C4-2B (cell line): ENCODE data around the gene THAP7.
"Not testable (repeated sequence)": the region's sequence is repeated elsewhere in the genome, so short reads cannot be mapped to it uniquely, and the experiment has no call there.

Source experiments
- H3K27ac ChIP-seq: fragments of 450-650 bp; 2 replicates; pipeline ENCODE4 v1.5.1; 2017
- CTCF ChIP-seq: fragments of 450-650 bp; conservative IDR thresholded peaks from 2 replicates; pipeline ENCODE4 v1.5.1; 2017; ENCODE audit warnings: mild to moderate bottlenecking
- ZFX ChIP-seq: fragments of 450-650 bp; IDR thresholded peaks from 2 replicates; pipeline ENCODE4 v1.6.1; 2017

Gene THAP7

DNA sequence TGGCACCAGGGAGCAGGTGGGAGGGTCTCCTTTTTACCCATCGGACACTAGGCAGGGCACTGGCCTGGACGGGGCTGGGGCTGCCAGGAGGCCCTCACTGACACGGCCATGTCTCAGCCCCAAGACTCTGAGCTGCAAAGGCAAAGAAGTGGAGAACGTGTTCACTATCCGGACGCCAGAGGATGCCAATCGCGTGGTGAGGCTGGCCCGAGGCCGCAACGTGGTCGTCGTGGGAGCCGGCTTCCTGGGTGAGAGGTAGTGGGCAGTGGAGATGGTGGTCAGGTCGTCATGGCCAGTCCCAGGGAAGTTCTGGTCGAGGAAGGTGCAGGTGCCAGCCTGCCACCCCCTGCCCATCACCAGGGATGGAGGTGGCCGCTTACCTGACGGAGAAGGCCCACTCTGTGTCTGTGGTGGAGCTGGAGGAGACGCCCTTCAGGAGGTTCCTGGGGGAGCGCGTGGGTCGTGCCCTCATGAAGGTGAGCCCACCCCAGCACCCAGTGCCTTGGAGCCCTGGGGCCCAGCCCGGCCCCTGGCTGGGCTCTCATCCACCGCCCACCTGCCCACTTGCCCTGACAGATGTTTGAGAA, 25.5 kb downstream of the THAP7 start:
- TF ChIP-seq ZFX (no peak), CTCF (no peak)
- no peak overlapping the region for H3K27ac ChIP-seq

DNA sequence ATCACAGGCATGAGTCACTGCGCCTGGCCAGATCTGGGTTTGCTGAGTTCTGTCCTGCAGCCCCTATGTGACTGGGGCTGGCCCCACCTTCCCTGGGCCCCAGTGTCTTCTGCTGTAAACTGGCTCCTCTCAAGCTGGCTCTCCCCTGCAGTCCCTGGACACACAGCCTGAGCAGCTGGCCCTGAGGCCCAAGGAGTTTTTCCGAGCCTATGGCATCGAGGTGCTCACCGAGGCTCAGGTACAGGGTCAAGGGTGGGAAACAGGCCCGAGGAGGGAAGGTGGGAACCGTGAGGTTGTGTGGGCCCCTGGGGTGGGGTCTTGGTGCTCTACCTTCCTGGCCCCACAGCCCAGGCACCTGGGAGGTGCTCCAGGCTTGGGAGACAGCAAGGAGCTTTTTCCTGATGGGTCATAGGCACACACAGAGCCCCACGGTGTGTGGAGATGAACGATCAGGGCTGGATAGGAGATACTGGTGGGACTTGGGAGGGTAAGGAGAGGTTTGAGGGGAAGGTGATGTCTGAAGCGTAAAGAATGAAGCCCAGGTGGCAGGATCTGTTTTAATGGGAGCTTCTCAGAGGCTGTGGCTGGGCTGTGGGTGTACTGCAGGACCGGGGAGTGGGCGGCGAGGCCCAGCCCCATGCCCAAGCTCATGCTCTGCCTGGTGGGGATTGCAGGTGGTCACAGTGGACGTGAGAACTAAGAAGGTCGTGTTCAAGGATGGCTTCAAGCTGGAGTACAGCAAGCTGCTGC, 26.2 kb downstream of the THAP7 start:
- H3K27ac ChIP-seq = no peak overlapping the region
- TF ChIP-seq CTCF (no peak), ZFX (no peak)

DNA sequence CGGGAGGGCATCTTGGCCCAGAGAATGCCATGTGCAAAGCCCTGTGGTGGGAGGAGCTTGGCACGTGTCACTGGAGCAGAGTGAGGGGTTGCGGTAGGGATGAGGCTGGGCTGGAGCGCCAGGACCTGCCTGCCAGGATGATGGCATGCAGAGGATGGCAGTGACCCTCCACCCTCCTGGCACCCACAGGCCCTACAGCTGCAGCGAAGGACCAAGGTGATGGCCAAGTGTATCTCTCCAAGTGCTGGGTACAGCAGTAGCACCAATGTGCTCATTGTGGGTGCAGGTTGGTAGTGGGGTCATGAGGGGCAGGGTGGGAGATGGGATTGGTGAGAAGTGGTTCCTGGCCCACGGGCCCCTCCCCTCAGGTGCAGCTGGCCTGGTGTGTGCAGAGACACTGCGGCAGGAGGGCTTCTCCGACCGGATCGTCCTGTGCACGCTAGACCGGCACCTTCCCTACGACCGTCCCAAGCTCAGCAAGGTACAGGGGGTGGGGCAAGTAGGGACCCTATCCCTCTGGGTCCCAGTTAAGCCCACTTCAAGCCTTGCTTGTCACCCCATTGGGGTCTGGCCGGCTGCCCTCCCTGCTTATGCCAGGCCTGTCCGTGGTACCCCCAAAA, 27.5 kb downstream of the THAP7 start:
- H3K27ac ChIP-seq = no peak overlapping the region
- TF ChIP-seq ZFX (no peak), CTCF (no peak)

DNA sequence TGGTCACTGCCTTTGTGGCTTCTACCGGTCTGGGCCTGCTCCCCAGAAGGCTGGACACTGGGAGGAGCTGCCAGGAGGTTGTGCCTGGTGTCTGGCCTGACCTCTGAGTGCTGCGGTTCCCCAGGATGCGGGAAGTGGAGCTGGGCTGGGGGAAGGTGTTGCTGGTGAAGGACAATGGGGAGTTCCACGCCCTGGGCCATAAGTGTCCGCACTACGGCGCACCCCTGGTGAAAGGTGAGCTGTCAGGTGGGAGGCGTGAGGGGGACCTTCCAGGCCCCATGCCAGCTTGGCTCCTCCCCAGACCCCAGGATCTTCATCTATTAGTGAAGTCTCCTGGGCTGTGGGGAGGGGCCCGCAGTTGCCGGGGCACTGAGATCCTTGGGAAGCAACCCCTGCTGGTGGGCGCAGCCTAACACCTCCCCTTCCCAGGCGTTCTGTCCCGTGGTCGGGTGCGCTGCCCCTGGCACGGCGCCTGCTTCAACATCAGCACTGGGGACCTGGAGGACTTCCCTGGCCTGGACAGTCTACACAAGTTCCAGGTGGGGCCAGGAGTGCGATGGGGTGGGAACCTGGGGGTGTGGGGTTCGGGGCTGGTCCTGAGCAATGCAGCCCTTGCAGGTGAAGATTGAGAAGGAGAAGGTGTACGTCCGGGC, 28.2 kb downstream of the THAP7 start:
- TF ChIP-seq ZFX = no peak
- TF ChIP-seq CTCF = no peak
- no peak overlapping the region for H3K27ac ChIP-seq

GRCh38 chr22:20972933-20973577, 28.9 kb downstream of the THAP7 start:
- H3K27ac ChIP-seq = no peak overlapping the region
- TF ChIP-seq CTCF (no peak), ZFX (no peak)

GRCh38 chr22:20972014-20972694, 29.8 kb downstream of the THAP7 start:
- H3K27ac ChIP-seq = not testable (repeated sequence)

GRCh38 chr22:20970939-20971657, 30.8 kb downstream of the THAP7 start:
- no peak for TF ChIP-seq CTCF
- no peak for TF ChIP-seq ZFX
- H3K27ac ChIP-seq = no peak overlapping the region
